Measurements from ENCODE around the gene EDAR.

DNA sequence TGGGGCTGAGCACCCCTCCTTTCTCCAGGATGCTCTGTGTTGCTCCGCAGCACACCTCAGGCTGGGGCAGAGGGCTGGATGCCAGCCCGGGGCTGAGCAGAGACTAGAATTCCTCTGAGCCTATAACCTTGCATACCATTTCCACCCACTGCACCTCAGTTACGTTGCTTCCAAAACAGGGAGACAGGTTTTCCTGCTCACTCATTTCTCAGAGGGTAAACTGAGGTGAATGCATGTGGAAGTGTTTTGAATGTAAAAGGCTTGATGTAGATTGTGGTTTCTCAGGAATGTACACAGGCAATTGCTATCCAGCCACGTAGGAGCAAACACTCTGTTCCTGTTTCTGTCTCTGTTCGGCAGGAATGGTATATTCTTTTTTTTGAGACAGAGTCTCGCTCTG lies 45.3 kb downstream of the EDAR start:
- TF ChIP-seq, protein P1, sequence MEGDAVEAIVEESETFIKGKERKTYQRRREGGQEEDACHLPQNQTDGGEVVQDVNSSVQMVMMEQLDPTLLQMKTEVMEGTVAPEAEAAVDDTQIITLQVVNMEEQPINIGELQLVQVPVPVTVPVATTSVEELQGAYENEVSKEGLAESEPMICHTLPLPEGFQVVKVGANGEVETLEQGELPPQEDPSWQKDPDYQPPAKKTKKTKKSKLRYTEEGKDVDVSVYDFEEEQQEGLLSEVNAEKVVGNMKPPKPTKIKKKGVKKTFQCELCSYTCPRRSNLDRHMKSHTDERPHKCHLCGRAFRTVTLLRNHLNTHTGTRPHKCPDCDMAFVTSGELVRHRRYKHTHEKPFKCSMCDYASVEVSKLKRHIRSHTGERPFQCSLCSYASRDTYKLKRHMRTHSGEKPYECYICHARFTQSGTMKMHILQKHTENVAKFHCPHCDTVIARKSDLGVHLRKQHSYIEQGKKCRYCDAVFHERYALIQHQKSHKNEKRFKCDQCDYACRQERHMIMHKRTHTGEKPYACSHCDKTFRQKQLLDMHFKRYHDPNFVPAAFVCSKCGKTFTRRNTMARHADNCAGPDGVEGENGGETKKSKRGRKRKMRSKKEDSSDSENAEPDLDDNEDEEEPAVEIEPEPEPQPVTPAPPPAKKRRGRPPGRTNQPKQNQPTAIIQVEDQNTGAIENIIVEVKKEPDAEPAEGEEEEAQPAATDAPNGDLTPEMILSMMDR (IDR thresholded peaks at IDR 0.05; ENCODE audit: insufficient read depth, low read length): no peak
- TF ChIP-seq, protein P2, sequence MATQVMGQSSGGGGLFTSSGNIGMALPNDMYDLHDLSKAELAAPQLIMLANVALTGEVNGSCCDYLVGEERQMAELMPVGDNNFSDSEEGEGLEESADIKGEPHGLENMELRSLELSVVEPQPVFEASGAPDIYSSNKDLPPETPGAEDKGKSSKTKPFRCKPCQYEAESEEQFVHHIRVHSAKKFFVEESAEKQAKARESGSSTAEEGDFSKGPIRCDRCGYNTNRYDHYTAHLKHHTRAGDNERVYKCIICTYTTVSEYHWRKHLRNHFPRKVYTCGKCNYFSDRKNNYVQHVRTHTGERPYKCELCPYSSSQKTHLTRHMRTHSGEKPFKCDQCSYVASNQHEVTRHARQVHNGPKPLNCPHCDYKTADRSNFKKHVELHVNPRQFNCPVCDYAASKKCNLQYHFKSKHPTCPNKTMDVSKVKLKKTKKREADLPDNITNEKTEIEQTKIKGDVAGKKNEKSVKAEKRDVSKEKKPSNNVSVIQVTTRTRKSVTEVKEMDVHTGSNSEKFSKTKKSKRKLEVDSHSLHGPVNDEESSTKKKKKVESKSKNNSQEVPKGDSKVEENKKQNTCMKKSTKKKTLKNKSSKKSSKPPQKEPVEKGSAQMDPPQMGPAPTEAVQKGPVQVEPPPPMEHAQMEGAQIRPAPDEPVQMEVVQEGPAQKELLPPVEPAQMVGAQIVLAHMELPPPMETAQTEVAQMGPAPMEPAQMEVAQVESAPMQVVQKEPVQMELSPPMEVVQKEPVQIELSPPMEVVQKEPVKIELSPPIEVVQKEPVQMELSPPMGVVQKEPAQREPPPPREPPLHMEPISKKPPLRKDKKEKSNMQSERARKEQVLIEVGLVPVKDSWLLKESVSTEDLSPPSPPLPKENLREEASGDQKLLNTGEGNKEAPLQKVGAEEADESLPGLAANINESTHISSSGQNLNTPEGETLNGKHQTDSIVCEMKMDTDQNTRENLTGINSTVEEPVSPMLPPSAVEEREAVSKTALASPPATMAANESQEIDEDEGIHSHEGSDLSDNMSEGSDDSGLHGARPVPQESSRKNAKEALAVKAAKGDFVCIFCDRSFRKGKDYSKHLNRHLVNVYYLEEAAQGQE (IDR thresholded peaks at IDR 0.05; ENCODE audit: insufficient replicate concordance, low read depth): no peak
- TF ChIP-seq POLR2AphosphoS5 (IDR thresholded peaks at IDR 0.05; ENCODE audit: low read depth) (no peak), SPI1 (IDR thresholded peaks at IDR 0.05; ENCODE audit: borderline replicate concordance, low read depth) (no peak)
